Activated CD8-positive, alpha-beta T cell treated with anti-CD3 and anti-CD28 coated beads for 36 hours (primary cell): ENCODE data around the gene LIN7A. TPM values are rescaled to one million over a fixed set of nuclear protein-coding genes. Genes with fewer than 3 reads are reported as not detected.

Source experiments
- ATAC-seq: fragments of 200-7000 bp; cut with Tn5 transposase; one replicate; pipeline ENCODE4 v1.10.0; 2021; ENCODE audit warnings: mild to moderate bottlenecking, moderate library complexity
- CTCF ChIA-PET: fragments of 350-600 bp; sonication (Branson Sonifier 250); formaldehyde crosslinking; loops from one replicate; lab custom pipeline; 2021; ENCODE audit warnings: antibody characterized with exemption; lab: Charles Lee
- POLR2A ChIA-PET: fragments of 350-600 bp; sonication (Branson Sonifier 250); formaldehyde crosslinking; loops from one replicate; lab custom pipeline; 2021; ENCODE audit warnings: antibody characterized with exemption; lab: Charles Lee
- DNase-seq: peaks from one replicate; pipeline ENCODE4 v3.0.0-alpha.2; 2020
- H3K27ac Mint-ChIP-seq: one replicate; pipeline ENCODE4 v1.8.0; 2021; ENCODE audit warnings: mild to moderate bottlenecking, mixed read lengths
- H3K27me3 Mint-ChIP-seq: one replicate; pipeline ENCODE4 v1.8.0; 2021; ENCODE audit warnings: mixed read lengths
- H3K36me3 Mint-ChIP-seq: one replicate; pipeline ENCODE4 v1.8.0; 2021; ENCODE audit warnings: low read depth, mixed read lengths
- H3K4me1 Mint-ChIP-seq: one replicate; pipeline ENCODE4 v1.8.0; 2021; ENCODE audit warnings: low read depth, mixed read lengths
- H3K4me3 Mint-ChIP-seq: one replicate; pipeline ENCODE4 v1.8.0; 2021; ENCODE audit warnings: mild to moderate bottlenecking, moderate library complexity, mixed read lengths
- H3K9me3 Mint-ChIP-seq: one replicate; pipeline ENCODE4 v1.8.0; 2021; ENCODE audit warnings: mixed read lengths
- intact Hi-C: fragments of 100-400 bp; cut with micrococcal nuclease; formaldehyde crosslinking; loops from one replicate; pipeline ENCODE4 v1.10.0; 2022
- total RNA-seq, 2 experiments: library from RNA; stranded (reverse); gene quantifications; one replicate each; pipeline ENCODE4 v1.2.3, GENCODE V29; 2021
- TF ChIP-seq, protein P1 (sequence below): fragments of 200-600 bp; IDR thresholded peaks from one replicate; pipeline ENCODE4 v1.8.0; 2022; ENCODE audit warnings: antibody characterized with exemption, mild to moderate bottlenecking

LIN7A gene
- total RNA-seq, 2 experiments from 2014 or later, result not detected

DNA sequence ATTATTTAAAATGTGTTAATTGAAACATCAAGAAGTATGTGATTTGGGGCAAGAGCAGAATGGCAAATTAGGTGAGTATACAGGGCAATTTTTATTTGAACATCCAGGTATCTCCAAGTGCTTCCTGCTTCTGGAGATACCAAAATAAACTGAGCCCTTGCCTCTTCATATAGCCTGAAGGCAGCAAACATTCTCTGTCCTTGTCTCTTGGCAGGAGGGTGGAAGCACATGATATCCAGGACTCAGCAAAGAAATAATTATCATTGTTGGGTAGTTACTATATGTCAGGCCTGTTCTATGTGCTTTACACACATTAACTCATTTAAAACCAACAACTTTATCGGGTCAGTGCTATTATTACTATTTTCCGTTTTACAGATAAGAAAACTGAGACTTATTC, 12.5 kb downstream of the LIN7A start:
- Mint-ChIP-seq H3K9me3 (peaks cover under 1% of the 10 kb centered on the region), H3K4me3 (no peak overlapping the region), H3K27ac (no peak overlapping the region), H3K36me3 (no peaks in the 10 kb centered on the region), H3K4me1 (no peaks in the 10 kb centered on the region), H3K27me3 (no peaks in the 10 kb centered on the region)
- DNase-seq (no peak), ATAC-seq (no peak)
- TF ChIP-seq, protein P1, sequence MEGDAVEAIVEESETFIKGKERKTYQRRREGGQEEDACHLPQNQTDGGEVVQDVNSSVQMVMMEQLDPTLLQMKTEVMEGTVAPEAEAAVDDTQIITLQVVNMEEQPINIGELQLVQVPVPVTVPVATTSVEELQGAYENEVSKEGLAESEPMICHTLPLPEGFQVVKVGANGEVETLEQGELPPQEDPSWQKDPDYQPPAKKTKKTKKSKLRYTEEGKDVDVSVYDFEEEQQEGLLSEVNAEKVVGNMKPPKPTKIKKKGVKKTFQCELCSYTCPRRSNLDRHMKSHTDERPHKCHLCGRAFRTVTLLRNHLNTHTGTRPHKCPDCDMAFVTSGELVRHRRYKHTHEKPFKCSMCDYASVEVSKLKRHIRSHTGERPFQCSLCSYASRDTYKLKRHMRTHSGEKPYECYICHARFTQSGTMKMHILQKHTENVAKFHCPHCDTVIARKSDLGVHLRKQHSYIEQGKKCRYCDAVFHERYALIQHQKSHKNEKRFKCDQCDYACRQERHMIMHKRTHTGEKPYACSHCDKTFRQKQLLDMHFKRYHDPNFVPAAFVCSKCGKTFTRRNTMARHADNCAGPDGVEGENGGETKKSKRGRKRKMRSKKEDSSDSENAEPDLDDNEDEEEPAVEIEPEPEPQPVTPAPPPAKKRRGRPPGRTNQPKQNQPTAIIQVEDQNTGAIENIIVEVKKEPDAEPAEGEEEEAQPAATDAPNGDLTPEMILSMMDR, result no peak
- intact Hi-C loops, result no loop called here
- POLR2A ChIA-PET, result no interaction called here
- CTCF ChIA-PET, result no interaction called here

DNA sequence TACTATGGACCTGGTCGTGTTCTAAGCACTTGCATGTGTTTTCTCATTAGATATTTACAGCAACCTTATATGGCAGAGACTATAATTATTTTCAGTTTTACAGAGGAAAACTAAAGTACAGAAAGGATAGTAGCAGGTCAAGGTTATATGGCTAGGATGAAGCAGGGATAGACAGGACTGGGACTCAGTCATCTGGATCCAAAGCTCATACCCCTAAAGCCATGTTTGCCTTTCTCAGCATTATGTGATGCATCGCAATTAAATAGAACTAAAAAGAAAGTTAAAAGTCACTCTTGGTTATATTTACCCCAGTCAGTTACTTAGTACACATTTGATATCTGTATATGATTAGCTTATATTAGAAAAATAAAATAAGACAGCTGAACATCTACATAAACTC, 13.3 kb downstream of the LIN7A start:
- TF ChIP-seq, protein P1, result no peak
- Mint-ChIP-seq H3K4me3 (no peak overlapping the region), H3K4me1 (no peaks in the 10 kb centered on the region), H3K27ac (no peak overlapping the region), H3K27me3 (no peaks in the 10 kb centered on the region), H3K9me3 (peaks cover 2% of the 10 kb centered on the region), H3K36me3 (no peaks in the 10 kb centered on the region)
- POLR2A ChIA-PET, result no interaction called here
- intact Hi-C loops, result no loop called here
- CTCF ChIA-PET, result no interaction called here
- DNase-seq (no peak), ATAC-seq (no peak)

DNA sequence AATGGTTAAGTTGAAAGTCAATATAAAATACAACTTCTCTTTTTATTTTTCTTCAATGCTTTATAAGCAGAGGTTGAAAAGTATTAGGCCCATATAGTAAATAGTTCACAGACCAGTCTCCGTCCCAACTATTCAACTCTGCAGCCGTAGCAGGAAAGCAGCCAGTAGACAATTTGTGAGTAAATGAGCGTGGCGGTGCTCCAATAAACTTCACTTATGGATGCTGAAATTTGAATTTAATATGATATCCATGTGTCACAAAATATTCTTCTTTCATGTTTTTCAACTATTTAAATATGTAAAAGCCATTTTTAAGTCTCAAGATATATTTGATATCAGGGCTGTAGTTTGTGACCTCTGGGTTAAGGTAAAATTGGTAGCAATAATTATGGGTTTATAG, 17.7 kb downstream of the LIN7A start:
- ATAC-seq (no peak), DNase-seq (no peak)
- Mint-ChIP-seq H3K27ac (no peak overlapping the region), H3K27me3 (no peaks in the 10 kb centered on the region), H3K36me3 (no peaks in the 10 kb centered on the region), H3K4me3 (no peak overlapping the region), H3K9me3 (peaks cover 2% of the 10 kb centered on the region), H3K4me1 (no peaks in the 10 kb centered on the region)
- ChIA-PET CTCF (no interaction called here), POLR2A (no interaction called here)
- TF ChIP-seq, protein P1, result no peak
- intact Hi-C loops, result no loop called here

DNA sequence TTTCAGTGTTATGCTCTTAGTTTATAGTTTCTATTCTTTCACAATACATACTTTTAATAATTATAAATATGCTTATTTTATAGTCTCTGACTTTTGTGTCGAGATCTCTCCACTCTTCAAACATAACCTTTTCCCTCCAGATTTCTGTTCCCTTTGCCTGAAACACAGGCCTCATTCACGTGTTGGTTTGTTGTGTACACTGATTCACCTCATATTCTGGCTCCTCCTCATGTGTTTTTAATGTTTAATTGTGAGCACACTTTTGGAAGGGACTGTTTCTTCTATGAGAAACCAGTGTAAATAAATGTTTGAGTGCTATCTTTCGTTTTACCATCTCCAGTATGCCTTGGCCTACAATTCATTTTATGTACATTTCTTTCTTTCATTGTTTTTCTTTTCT, 20.1 kb downstream of the LIN7A start:
- no peak overlapping the region for H3K27ac Mint-ChIP-seq
- CTCF ChIA-PET, result no interaction called here
- ATAC-seq (no peak), DNase-seq (no peak)
- no peaks in the 10 kb centered on the region for H3K36me3 Mint-ChIP-seq
- POLR2A ChIA-PET, result no interaction called here
- H3K4me3 Mint-ChIP-seq, result no peak overlapping the region
- H3K27me3 Mint-ChIP-seq, result no peaks in the 10 kb centered on the region
- H3K4me1 Mint-ChIP-seq, result no peaks in the 10 kb centered on the region
- peaks cover 4% of the 10 kb centered on the region for H3K9me3 Mint-ChIP-seq
- intact Hi-C loops, result no loop called here
- TF ChIP-seq, protein P1, result no peak

DNA sequence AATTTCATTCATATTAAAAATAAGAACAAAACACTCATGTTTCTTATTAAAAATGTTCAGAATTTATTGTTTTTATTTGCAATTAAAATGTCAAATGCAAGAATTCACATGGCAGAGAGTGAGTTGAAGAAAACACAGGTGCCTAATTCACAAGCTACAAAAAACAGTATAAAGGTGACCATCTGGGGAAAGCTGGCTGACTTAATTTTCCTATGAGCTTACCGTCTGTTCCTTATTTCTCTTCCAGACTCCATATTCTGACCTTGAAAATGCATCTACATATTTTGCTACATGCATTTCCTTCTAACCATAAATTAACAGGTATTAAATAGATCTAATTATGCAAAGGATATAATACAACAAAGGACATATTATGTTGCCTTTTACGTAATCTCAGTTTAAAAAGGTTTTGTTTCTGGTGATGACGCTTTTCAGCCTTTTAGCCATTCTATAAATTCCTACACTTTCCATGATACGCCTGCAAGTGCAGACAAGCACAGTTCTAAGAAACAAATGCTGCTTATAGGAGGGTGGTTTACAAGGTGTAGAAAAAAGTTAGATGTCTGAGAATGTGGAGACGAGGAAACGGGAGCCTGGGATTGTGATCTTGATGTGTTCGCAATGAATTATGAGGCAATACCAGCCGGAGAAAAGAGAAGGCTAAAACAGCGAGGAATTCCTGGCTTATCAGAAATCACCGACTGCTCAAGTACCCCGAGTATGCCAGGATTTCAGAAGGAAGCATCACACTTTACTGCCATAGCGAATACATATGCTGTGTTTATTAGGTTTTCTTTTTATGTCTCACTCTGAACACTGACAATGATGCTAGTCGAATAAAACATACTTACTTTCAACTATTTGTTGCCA, 24.6 kb downstream of the LIN7A start:
- no peaks in the 10 kb centered on the region for H3K4me1 Mint-ChIP-seq
- H3K27me3 Mint-ChIP-seq, result no peaks in the 10 kb centered on the region
- H3K9me3 Mint-ChIP-seq, result peaks cover 2% of the 10 kb centered on the region
- POLR2A ChIA-PET, result no interaction called here
- CTCF ChIA-PET, result no interaction called here
- intact Hi-C loops, result no loop called here
- H3K27ac Mint-ChIP-seq, result no peak overlapping the region
- H3K4me3 Mint-ChIP-seq, result no peak overlapping the region
- ATAC-seq (no peak), DNase-seq (no peak)
- no peaks in the 10 kb centered on the region for H3K36me3 Mint-ChIP-seq
- TF ChIP-seq, protein P1, result no peak
